OCI-LY1 (cell line): ENCODE data around the gene ALDH1B1.

Source experiments
- CTCF ChIP-seq: fragments of 200-600 bp; sonication (generic), shearing (Covaris generic); IDR thresholded peaks from 2 replicates; pipeline ENCODE4 v1.5.1; 2017; ENCODE audit warnings: mild to moderate bottlenecking, antibody characterized with exemption, low read length, moderate library complexity, mixed read lengths
- EZH2 ChIP-seq: fragments of 200-600 bp; sonication (generic), shearing (Covaris generic); IDR thresholded peaks from 2 replicates; pipeline ENCODE4 v1.8.0; 2017; ENCODE audit warnings: borderline replicate concordance, mixed run types, mild to moderate bottlenecking, antibody characterized with exemption, low read length, moderate library complexity, mixed read lengths

GRCh38 chr9:38437193-38437823 is 44.8 kb downstream of the ALDH1B1 start:
- no peak for TF ChIP-seq CTCF
- no peak for TF ChIP-seq EZH2
